GM23248 (cell line): ENCODE results near the gene NCKAP1. TPM values are rescaled to one million over a fixed set of nuclear protein-coding genes. Genes with fewer than 3 reads are reported as not detected.
A peak's percentile ranks its signal among the peaks of the same experiment; 100 is the strongest.
"Not testable (repeated sequence)": the region's sequence is repeated elsewhere in the genome, so short reads cannot be mapped to it uniquely, and the experiment has no call there.

Source experiments
- DNase-seq: peaks from one replicate; pipeline ENCODE4 v3.0.0-alpha.2; 2015
- H2AFZ ChIP-seq: fragments of 200-600 bp; sonication (generic); 2 replicates; pipeline ENCODE4 v1.6.1; 2016; ENCODE audit warnings: antibody characterized with exemption
- H3F3A ChIP-seq: fragments of 200-600 bp; sonication (generic); 2 replicates; pipeline ENCODE4 v1.6.1; 2016; ENCODE audit warnings: mild to moderate bottlenecking, antibody characterized with exemption, mixed run types; ENCODE audit not compliant: insufficient read depth
- H3K27ac ChIP-seq: fragments of 200-600 bp; sonication (generic); 2 replicates; pipeline ENCODE4 v1.5.1; 2016; ENCODE audit warnings: mild to moderate bottlenecking
- H3K27me3 ChIP-seq: fragments of 200-600 bp; sonication (generic); replicated peaks from 2 replicates; pipeline ENCODE4 v1.6.1; 2016; ENCODE audit warnings: mild to moderate bottlenecking; ENCODE audit not compliant: insufficient read depth
- H3K36me3 ChIP-seq: fragments of 200-600 bp; sonication (generic); 2 replicates; pipeline ENCODE4 v1.6.1; 2016; ENCODE audit warnings: low read depth, mild to moderate bottlenecking
- H3K4me1 ChIP-seq: fragments of 200-600 bp; sonication (generic); 2 replicates; pipeline ENCODE4 v1.6.1; 2016; ENCODE audit warnings: mild to moderate bottlenecking; ENCODE audit not compliant: insufficient read depth
- H3K4me2 ChIP-seq: fragments of 200-600 bp; sonication (generic); one replicate; pipeline ENCODE4 v1.6.1; 2016; ENCODE audit warnings: mild to moderate bottlenecking; ENCODE audit not compliant: unreplicated experiment
- H3K4me3 ChIP-seq: fragments of 200-600 bp; sonication (generic); 2 replicates; pipeline ENCODE4 v1.5.1; 2016; ENCODE audit warnings: mild to moderate bottlenecking
- H3K79me2 ChIP-seq: fragments of 200-600 bp; sonication (generic); 2 replicates; pipeline ENCODE4 v1.6.1; 2016; ENCODE audit warnings: mild to moderate bottlenecking; ENCODE audit not compliant: insufficient read depth
- H3K9ac ChIP-seq: fragments of 200-600 bp; sonication (generic); 2 replicates; pipeline ENCODE4 v1.6.1; 2016; ENCODE audit warnings: mild to moderate bottlenecking
- H3K9me2 ChIP-seq: fragments of 200-600 bp; sonication (generic); 2 replicates; pipeline ENCODE4 v1.6.1; 2016; ENCODE audit warnings: mixed run types, mild to moderate bottlenecking, moderate library complexity; ENCODE audit not compliant: insufficient read depth
- H3K9me3 ChIP-seq: fragments of 200-600 bp; sonication (generic); one replicate; pipeline ENCODE4 v1.6.1; 2017; ENCODE audit warnings: low read depth
- H4K20me1 ChIP-seq: fragments of 200-600 bp; sonication (generic); 2 replicates; pipeline ENCODE4 v1.6.0; 2016; ENCODE audit not compliant: insufficient read depth
- EZH2 ChIP-seq: fragments of 200-600 bp; sonication (generic); IDR thresholded peaks from 2 replicates; pipeline ENCODE4 v1.6.1; 2018; ENCODE audit warnings: antibody characterized with exemption, mild to moderate bottlenecking; ENCODE audit not compliant: insufficient read depth, poor library complexity, severe bottlenecking
- EZH2phosphoT487 ChIP-seq: fragments of 200-600 bp; sonication (generic); IDR thresholded peaks from 2 replicates; pipeline ENCODE4 v1.6.1; 2018; ENCODE audit warnings: antibody characterized with exemption, moderate library complexity, mild to moderate bottlenecking, low read depth; ENCODE audit not compliant: insufficient read depth
- WGBS, 2 experiments: methylation state at CpG; one replicate each; pipeline ENCODE4 v1.1.6; 2015 to 2017; ENCODE audit warnings: low lambda C conversion rate in 2 of 2, low coverage in 1 of 2; ENCODE audit errors: missing lambda C conversion rate in 2 of 2; 5-methylcytosine and 5-hydroxymethylcytosine counted together
- in situ Hi-C: fragments of 300-500 bp; cut with MboI; formaldehyde crosslinking; loops from 2 replicates; pipeline ENCODE4 v1.15.0; 2020
- polyA plus RNA-seq: library from polyadenylated mRNA; unstranded; fragments of >200 nt; fragmentation: Nextera tagmentation; extraction: Ambion mirVana; gene quantifications from 2 replicates; pipeline ENCODE4 v1.2.1, GENCODE V29; 2016
- total RNA-seq: library from RNA; depleted of rRNA; stranded (reverse); fragments of >200 nt; shearing (Covaris generic); gene quantifications from 2 replicates; pipeline ENCODE4 v1.2.3, GENCODE V29; 2014

The NCKAP1 gene
- total and polyA plus RNA-seq, 2 experiments from 2014 or later: 58.9 to 201 TPM

- H3K9me2 ChIP-seq: no peaks in the 10 kb centered on the region
- no peaks in the 10 kb centered on the region for H3K79me2 ChIP-seq
- no peaks in the 10 kb centered on the region for H4K20me1 ChIP-seq
- 73 to 89% methylated on average over 1 of the region's 1 CpG for WGBS, 2 experiments
- no peak overlapping the region for H3K9ac ChIP-seq
- peak; percentile 70 for DNase-seq
- in situ Hi-C loops: no loop called here
- no peaks in the 10 kb centered on the region; the same call in 1 of the 2 replicates for H3F3A ChIP-seq
- no peaks in the 10 kb centered on the region for H3K36me3 ChIP-seq
- no peak for TF ChIP-seq EZH2phosphoT487
- TF ChIP-seq EZH2: no peak
- H2AFZ ChIP-seq: no peak overlapping the region
- H3K9me3 ChIP-seq: no peaks in the 10 kb centered on the region
- no peaks in the 10 kb centered on the region for H3K4me1 ChIP-seq
- no peaks in the 10 kb centered on the region for H3K27me3 ChIP-seq
- H3K4me3 ChIP-seq: no peak overlapping the region
- H3K27ac ChIP-seq: no peak overlapping the region
- no peak overlapping the region for H3K4me2 ChIP-seq
Measured at GRCh38 chr2:182897137-182897536, 141.1 kb downstream of the NCKAP1 start.

- in situ Hi-C loops: no loop called here
- 90 to 92% methylated on average over 6 of the region's 6 CpGs for WGBS, 2 experiments
Measured at GRCh38 chr2:182895798-182896197, 142.5 kb downstream of the NCKAP1 start.

DNA sequence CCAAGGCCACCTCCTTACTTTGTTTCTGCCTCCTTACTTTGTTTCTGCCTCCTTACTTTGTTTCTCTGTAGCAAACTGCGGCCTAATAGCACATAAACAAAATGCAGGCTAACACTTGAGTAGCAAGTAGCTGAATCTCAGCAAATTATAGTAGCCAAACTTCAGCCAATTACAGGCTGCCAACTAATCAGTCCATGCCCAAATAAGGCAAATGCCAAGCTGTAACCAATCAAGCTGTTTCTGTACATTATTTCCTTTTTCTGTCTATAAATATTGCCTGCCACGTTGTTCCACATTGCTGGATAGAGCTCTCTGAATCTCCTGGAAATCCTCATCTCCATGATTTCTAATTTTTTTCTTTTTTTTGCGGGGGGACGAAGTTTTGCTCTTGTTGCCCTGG lies 143.1 kb downstream of the NCKAP1 start:
- Histone ChIP-seq H3K27me3 (no peaks in the 10 kb centered on the region), H3F3A (no peaks in the 10 kb centered on the region; the same call in 1 of the 2 replicates), H3K36me3 (no peaks in the 10 kb centered on the region), H3K27ac (no peak overlapping the region), H3K9me3 (no peaks in the 10 kb centered on the region), H3K9me2 (no peaks in the 10 kb centered on the region), H2AFZ (no peak overlapping the region), H3K4me3 (no peak overlapping the region), H4K20me1 (no peaks in the 10 kb centered on the region), H3K9ac (no peak overlapping the region), H3K4me1 (no peaks in the 10 kb centered on the region), H3K79me2 (no peaks in the 10 kb centered on the region), H3K4me2 (no peak overlapping the region)
- TF ChIP-seq EZH2 (no peak), EZH2phosphoT487 (no peak)
- no peak for DNase-seq
- in situ Hi-C loops: no loop called here
- 70 to 72% methylated on average over 4 of the region's 4 CpGs for WGBS, 2 experiments

More at GRCh38 chr2:182895798-182896197, 142.5 kb downstream of the NCKAP1 start:
- Histone ChIP-seq H3K79me2 (no peaks in the 10 kb centered on the region), H3K9me2 (no peaks in the 10 kb centered on the region), H3K9me3 (no peaks in the 10 kb centered on the region), H3K4me1 (no peaks in the 10 kb centered on the region), H2AFZ (no peak overlapping the region), H3K4me3 (no peak overlapping the region), H3K4me2 (no peak overlapping the region), H3F3A (no peaks in the 10 kb centered on the region; the same call in 1 of the 2 replicates), H3K27ac (no peak overlapping the region), H4K20me1 (no peaks in the 10 kb centered on the region), H3K36me3 (no peaks in the 10 kb centered on the region), H3K9ac (no peak overlapping the region), H3K27me3 (no peaks in the 10 kb centered on the region)
- no peak for DNase-seq
- no peak for TF ChIP-seq EZH2
- no peak for TF ChIP-seq EZH2phosphoT487

GRCh38 chr2:182894174-182894573 lies 144.1 kb downstream of the NCKAP1 start:
- no peaks in the 10 kb centered on the region for H3K79me2 ChIP-seq
- H2AFZ ChIP-seq: no peak overlapping the region
- no peaks in the 10 kb centered on the region for H3K27me3 ChIP-seq
- no peaks in the 10 kb centered on the region for H3K36me3 ChIP-seq
- DNase-seq: peak; percentile 15
- in situ Hi-C loops: no loop called here
- H3K27ac ChIP-seq: no peak overlapping the region
- WGBS, 2 experiments: 97% methylated on average over 9 of the region's 9 CpGs
- H3K9ac ChIP-seq: no peak overlapping the region
- H3K9me3 ChIP-seq: no peaks in the 10 kb centered on the region
- TF ChIP-seq EZH2phosphoT487 (no peak), EZH2 (no peak)
- H3K4me2 ChIP-seq: no peak overlapping the region
- H3F3A ChIP-seq: no peaks in the 10 kb centered on the region; the same call in 1 of the 2 replicates
- no peaks in the 10 kb centered on the region for H3K9me2 ChIP-seq
- H3K4me1 ChIP-seq: no peaks in the 10 kb centered on the region
- H3K4me3 ChIP-seq: no peak overlapping the region
- H4K20me1 ChIP-seq: no peaks in the 10 kb centered on the region

- Histone ChIP-seq H4K20me1 (no peaks in the 10 kb centered on the region), H3K27ac (no peak overlapping the region), H3K4me2 (no peak overlapping the region), H3F3A (no peaks in the 10 kb centered on the region; the same call in 1 of the 2 replicates), H3K4me1 (no peaks in the 10 kb centered on the region), H3K27me3 (no peaks in the 10 kb centered on the region), H3K9me3 (no peaks in the 10 kb centered on the region), H2AFZ (no peak overlapping the region), H3K36me3 (no peaks in the 10 kb centered on the region), H3K9ac (no peak overlapping the region), H3K79me2 (no peaks in the 10 kb centered on the region), H3K4me3 (no peak overlapping the region), H3K9me2 (no peaks in the 10 kb centered on the region)
- no peak for DNase-seq
- TF ChIP-seq EZH2 (no peak), EZH2phosphoT487 (no peak)
- WGBS, 2 experiments: 81 to 83% methylated on average over 11 of the region's 11 CpGs
- in situ Hi-C loops: no loop called here
Measured at GRCh38 chr2:182893666-182894065, 144.6 kb downstream of the NCKAP1 start.

DNA sequence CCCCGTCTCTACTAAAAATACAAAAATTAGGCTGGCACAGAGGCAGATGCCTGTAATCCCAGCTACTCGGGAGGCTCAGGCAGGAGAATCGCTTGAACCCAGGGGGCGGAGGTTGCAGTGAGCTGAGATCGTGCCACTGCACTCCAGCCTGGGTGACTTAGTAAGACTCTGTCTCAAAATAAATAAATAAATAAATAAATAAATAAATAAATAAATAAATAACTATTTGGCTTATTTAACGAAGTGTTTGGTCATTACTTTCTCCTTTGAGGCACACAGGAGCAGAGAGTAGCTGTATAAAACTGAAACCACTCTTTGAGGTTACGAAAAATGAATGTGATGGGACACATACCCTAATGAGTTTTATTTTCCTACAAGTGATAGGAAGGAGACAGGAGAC lies 145.2 kb downstream of the NCKAP1 start:
- H3K4me2 ChIP-seq, H3K27me3 ChIP-seq, DNase-seq, H3K9me2 ChIP-seq, H3K4me1 ChIP-seq, H4K20me1 ChIP-seq, H3K9me3 ChIP-seq, H3F3A ChIP-seq, H3K79me2 ChIP-seq, in situ Hi-C loops, H3K4me3 ChIP-seq, H3K9ac ChIP-seq, H2AFZ ChIP-seq, H3K27ac ChIP-seq, H3K36me3 ChIP-seq: not testable (repeated sequence)
- WGBS, 2 experiments: 77 to 78% methylated on average over 7 of the region's 7 CpGs
